Left kidney (tissue), 2 donors: Measurements from ENCODE around the gene TET3. TPM values are rescaled to one million over a fixed set of nuclear protein-coding genes. Genes with fewer than 3 reads are reported as not detected.

Experiments used
- DNase-seq: peaks from one replicate; pipeline ENCODE4 v3.0.0-alpha.2; 2013
- polyA plus RNA-seq: library from polyadenylated mRNA; unstranded; fragments of 120-200 nt; gene quantifications from one replicate; pipeline ENCODE4 v1.2.1, GENCODE V29; 2013; ENCODE audit not compliant: insufficient read length

Gene TET3
- polyA plus RNA-seq, 1 donor: 26.2 TPM

GRCh38 chr2:73964223-73964622 lies 20.5 kb upstream of the TET3 start:
- DNase-seq: no peak

- no peak for DNase-seq
These were observed 19.7 kb upstream of the TET3 start for GRCh38 chr2:73965053-73965452.

DNA sequence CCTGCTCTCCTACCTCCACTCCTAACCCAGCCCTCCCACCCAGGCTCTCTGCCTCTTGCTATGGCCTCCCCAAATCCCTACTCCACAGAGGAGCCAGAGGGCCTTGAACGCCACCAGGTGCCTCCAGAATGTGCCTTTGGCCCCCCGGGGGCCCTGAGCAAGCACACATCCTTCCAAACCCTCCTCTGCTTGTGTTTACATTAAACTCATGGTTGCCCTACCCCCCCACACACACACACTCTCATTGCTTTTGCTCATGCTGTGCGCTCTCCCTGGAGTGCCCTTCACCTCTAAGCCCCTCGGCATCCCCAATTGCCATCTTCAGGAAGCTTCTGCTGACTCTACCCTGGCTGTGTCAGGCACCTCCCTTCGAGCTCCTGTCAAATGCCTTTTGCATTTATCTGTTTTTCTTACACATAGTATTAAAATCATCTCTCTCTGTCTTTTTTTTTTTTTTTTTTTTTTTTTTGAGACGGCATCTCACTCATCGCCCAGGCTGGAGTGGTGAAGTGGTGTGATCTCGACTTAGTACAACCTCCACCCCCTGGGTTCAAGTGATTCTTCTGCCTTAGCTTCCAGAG lies 16.3 kb upstream of the TET3 start:
- DNase-seq: no peak

GRCh38 chr2:73969356-73969755 lies 15.4 kb upstream of the TET3 start:
- DNase-seq: no peak

DNA sequence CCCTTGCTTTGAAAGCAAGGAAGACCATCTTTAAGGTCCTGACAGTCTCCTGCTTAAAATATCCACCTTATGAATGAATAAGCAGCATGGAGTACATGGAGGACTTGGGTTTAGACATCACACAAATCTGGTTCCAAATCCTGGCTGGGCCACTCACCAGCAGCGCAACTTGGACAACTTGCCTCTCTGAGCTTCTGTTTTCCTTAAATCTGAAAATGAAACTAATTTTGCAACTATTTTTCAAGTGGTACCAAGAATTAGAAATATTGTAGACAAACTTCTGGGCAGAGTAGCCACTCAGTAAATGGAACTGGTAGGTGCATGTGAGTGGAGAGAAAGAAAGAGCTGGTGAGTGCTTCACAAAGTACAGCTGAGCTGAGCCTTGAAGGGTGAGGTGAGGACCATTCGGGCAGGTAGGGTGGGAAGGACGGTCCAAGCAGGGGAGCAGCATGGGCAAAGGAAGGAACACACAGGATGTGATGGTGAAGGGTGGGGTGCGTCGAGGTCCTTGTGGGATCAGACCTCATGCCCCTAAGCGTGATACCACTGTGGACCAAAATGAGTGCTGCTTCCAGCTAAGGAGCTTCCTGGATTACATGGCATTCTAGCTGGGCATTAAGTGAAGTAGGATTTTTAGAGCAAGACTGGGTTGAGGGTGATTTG lies 14.4 kb upstream of the TET3 start:
- DNase-seq: no peak

GRCh38 chr2:73970850-73971471 lies 13.7 kb upstream of the TET3 start:
- no peak for DNase-seq

GRCh38 chr2:73971722-73972121 lies 13.0 kb upstream of the TET3 start:
- DNase-seq: no peak

- no peak for DNase-seq
These were observed 11.9 kb upstream of the TET3 start for GRCh38 chr2:73972846-73973245.

- no peak for DNase-seq
These were observed 9.0 kb upstream of the TET3 start for GRCh38 chr2:73975731-73976130.

GRCh38 chr2:73976803-73977202 lies 7.9 kb upstream of the TET3 start:
- DNase-seq: no peak

GRCh38 chr2:73977466-73977865 lies 7.2 kb upstream of the TET3 start:
- no peak for DNase-seq

GRCh38 chr2:73979021-73979420 lies 5.7 kb upstream of the TET3 start:
- DNase-seq: no peak

- no peak for DNase-seq
These were observed 5.0 kb upstream of the TET3 start for GRCh38 chr2:73979686-73980085.

GRCh38 chr2:73980566-73980965 lies 4.1 kb upstream of the TET3 start:
- DNase-seq: no peak

DNA sequence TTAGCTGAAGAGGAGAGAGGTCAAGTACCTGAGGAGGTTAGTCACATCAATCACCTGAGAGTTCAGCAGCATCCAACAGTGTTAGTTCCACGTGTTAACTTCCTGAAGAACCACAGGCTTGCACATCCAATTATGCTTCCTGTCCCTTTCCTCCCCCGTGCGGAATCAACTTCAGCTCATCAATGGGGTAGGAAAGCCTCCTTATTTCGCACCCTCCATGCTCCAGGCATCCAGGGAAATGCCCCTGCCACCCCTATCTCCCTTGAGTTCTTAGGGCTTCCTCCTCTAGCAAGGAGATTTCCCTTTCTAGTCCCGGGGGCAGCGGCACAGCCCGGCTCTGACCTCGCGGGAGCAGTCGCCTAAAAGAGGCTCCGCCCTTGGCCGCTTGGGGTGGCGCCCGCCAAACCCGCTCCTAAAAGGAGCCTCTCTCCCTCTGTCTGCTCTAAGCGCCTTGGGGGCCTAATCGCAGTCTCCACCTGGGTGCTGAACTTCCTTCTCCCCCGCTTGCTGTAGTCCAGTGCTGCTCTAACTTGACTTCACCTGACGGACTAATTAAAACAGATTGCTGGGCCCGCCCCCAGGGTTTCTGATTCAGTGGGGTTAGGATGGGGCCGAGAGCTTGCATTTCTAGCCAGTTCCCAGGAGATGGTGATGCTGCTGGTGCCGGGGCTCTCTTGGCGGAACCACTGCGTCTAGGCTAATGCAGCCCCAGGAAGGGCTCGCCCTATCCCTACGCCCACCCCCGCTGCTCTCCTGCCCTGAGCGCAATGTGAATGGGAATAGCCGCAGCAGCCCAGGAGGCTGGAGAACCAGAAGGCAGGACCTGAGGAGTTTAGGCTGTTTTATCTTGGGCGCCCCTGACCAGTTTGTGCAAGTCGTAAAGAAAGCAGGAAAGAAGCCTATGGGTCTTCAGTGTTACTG lies 3.4 kb upstream of the TET3 start:
- DNase-seq: no peak

GRCh38 chr2:73982140-73982617 lies 2.5 kb upstream of the TET3 start:
- DNase-seq: no peak

GRCh38 chr2:73983322-73984202 lies 1.1 kb upstream of the TET3 start:
- no peak for DNase-seq

DNA sequence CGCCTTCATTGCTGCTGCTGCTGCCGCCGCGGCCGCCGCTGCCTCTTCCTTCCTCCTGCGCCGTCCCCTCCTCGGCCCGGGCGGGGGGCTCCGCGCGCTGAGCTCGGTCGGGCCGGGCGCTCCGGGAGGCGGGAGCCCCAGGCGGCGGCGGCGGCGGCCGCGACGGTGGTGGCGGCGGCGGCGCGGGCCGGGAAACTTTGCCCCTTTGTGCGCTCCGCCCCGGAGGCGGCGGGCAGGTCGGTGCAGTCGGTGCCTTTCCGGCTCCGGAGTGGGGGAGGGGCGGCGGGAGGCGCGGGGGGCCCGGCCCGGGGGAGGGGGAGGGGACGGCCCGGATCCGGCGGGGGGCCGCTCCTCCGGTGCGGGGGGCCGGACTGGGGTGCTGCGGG lies 205 bp downstream of the TET3 start:
- DNase-seq: no peak

GRCh38 chr2:73985308-73986084 lies 786 bp downstream of the TET3 start:
- DNase-seq: no peak

DNA sequence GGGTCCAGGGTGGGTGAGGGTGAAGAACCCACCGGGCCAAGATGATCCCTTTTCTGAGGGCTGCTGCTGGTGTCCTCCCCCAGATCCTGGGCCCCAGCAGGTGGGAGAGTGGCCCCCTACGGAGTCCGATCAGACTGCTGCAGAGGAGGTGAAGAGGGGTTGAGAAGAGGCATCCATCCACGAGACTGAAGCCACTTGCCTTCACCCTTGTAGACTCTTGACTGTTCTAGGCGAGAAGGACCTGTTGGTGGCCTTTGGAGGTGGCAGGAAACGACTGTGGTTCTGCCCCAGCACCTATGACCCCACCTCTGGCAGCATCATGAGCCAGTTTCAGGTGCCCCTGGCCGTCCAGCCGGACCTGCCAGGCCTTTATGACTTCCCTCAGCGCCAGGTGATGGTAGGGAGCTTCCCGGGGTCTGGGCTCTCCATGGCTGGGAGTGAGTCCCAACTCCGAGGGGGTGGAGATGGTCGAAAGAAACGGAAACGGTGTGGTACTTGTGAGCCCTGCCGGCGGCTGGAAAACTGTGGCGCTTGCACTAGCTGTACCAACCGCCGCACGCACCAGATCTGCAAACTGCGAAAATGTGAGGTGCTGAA lies 1.5 kb downstream of the TET3 start:
- no peak for DNase-seq
